Activated CD4-positive, CD25-positive, alpha-beta regulatory T cell treated with anti-CD3 and anti-CD28 coated beads, Interleukin-2, amount 50 U/mL, for 72 hours (primary cell): Measurements from ENCODE around the gene NPHP4.

Source experiments
- DNase-seq: peaks from one replicate; pipeline ENCODE4 v3.0.0; 2021

The NPHP4 gene

GRCh38 chr1:5888606-5889211, 103.5 kb downstream of the NPHP4 start:
- no peak for DNase-seq

GRCh38 chr1:5887971-5888361, 104.3 kb downstream of the NPHP4 start:
- DNase-seq = no peak

DNA sequence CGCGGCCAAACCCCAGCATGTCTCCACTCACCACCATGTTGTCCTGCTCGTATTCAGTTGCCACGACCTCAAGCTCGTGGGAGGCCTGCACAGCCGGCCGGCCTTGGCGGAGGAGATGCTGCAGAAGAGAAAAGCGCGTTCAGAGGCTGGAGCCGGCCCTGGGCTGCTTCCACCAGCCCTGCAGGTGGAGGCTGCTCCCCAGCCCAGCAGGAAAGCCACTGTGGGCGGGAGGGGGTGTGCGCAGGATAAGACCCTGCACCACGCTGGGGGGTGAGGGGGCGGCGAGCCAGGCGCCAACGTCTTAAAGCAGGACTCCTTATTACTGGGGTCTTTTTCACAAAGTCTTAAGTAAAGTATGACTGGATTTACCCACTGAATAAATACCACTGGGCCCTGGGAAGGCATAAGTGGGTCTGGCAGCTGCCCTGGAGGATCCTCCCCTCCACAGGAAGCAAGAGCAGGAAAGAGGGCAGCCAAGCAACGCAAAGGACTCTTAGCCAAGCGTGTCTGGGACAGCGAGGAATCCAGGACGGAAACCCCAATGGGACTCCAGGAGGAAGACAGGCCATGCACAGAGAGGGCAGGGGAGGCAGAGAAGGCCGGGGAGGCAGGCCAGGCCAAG, 104.8 kb downstream of the NPHP4 start:
- no peak for DNase-seq

GRCh38 chr1:5886541-5887348, 105.5 kb downstream of the NPHP4 start:
- no peak for DNase-seq

DNA sequence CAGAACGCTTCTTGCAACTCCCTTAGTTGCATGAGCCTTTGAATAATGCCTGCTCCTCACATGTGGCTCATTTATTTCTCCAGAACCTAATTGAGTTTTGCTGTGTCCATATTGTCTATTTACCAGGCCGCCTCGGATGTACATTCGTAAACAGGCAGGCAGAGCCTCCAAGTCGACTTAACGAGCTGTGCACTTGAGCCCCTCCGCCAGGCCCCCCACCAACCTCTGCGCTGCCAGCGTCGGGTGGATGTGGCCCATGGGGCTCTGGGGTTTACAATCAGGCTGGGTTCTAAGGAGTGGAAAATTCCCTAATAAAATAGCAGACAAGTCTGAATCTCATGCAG, 106.1 kb downstream of the NPHP4 start:
- no peak for DNase-seq

- DNase-seq = no peak
These were observed 106.6 kb downstream of the NPHP4 start for GRCh38 chr1:5885471-5886139.

DNA sequence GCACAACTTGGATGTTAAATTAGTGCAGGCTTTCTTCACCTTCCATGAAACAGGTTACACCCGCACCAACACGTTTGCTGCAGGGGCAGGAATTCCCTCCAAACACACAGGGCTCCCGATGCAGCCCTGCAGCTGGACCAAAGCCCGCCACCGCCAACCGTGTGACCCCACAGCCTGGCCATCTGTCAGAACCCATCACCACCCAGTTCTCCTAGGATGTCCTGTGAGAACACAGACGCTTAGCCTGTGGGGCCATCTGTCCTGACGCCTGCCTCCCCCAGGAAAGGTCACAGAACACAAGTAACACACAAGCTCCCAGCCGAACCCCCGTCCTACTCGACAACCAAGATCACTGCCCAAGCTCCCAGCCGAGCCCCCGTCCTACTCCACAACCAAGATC, 108.1 kb downstream of the NPHP4 start:
- DNase-seq = no peak

DNA sequence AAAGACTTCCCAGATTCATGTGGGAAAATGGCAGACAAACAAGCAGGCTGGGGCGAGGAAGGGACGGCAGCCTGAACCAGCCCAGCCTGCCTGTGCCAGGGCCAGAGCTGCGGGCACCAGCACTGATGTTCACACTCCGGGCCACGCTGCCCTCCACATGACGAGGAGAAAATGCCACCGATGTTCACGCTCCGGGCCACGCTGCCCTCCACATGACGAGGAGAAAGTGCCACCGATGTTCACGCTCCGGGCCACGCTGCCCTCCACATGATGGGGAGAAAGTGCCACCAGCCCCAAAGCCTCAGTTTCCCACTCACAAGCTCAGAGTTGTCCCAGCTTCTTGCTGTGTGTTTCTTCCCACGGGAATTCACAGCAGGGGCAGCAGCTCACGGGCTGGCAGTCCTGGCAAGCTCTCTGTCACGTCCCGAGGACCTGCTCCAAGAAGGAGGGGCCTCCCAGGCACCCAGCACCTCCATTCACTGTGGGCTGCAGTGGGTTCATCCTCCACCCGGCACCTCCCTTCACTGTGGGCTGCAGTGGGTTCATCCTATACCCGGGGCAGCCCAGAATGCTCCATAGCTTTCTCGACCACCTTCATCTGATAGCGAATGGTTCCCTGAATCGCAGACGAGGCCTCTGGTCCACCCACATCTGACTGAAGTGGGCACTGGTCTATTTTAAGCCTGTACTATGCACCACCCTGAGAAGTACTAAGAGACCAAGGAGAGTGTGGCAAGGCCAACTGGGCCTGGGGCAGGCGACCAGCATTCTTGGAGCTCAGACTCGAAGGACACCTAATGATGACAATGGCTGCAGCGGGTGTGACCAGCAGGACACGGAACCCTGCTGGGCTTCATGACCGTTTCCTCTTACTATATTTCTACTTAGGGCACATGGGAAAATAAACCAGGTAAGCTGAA, 108.8 kb downstream of the NPHP4 start:
- DNase-seq = no peak

DNA sequence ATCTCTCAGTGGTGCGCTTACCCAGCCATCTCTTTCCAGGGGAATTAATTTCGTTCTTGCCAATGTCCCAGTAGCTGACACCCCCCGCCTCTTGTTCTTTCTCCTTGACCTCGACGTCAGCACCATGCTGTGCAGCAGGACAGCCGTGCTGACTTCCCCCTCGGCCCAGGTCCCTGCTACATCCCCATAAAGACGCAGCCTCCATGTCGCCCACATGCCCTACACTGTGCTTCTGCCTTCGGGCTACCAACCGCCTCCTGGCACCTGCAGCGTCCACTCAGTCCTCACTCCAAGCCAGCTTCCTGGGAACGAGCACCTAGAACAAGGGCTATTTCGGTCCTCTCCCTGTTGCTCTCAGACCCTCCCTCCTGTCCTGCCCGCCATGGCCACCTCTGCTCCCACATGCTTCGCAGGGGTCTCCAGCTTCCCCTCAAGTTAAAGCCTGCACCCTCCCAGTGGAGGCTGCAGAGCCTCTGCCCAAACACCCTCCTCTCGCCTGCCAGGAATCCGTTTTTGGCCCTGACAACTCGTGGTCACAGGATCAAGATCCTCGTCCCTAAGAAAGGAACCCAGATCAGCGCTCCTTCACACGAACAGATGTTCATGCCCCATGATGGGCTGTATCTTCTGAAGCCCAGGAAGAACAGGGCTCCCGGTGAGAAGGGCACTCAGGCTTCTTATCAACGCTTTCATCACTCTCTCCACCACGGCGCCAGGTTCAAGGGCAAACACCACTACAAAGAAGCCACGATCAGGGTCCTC, 109.7 kb downstream of the NPHP4 start:
- DNase-seq = no peak

DNA sequence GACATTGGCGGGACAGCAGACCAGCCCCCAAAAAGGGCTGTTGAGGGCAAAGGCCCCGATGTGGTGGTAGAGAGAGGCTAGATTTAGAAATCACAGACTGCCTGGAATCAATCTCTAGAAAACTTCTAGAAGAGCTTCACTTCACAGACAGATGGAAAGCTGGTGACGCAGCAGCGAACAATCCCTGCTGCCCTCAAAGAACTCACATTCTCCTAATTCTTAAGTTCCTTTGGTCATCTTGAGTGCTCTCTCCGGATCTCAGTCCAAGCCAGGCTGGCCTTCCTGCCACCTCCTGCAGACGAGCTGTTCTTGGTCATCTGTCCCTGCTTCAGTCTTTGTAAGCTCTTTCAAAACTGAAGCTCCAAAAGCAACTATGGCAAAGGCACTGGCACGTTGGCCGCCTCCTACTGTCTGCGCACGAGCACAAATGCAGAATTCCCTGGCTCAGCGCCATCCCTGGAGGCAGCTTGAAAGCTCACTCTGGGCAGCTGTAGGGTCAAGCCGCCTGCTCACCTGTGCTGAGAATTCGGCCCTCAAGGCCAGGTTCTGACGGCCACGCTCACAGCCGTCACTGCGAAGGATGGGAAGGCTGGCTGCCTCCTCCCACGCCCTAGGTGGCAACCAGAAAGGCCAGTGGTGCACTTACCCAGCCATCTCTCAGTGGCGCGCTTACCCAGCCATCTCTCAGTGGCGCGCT, 110.6 kb downstream of the NPHP4 start:
- no peak for DNase-seq

DNA sequence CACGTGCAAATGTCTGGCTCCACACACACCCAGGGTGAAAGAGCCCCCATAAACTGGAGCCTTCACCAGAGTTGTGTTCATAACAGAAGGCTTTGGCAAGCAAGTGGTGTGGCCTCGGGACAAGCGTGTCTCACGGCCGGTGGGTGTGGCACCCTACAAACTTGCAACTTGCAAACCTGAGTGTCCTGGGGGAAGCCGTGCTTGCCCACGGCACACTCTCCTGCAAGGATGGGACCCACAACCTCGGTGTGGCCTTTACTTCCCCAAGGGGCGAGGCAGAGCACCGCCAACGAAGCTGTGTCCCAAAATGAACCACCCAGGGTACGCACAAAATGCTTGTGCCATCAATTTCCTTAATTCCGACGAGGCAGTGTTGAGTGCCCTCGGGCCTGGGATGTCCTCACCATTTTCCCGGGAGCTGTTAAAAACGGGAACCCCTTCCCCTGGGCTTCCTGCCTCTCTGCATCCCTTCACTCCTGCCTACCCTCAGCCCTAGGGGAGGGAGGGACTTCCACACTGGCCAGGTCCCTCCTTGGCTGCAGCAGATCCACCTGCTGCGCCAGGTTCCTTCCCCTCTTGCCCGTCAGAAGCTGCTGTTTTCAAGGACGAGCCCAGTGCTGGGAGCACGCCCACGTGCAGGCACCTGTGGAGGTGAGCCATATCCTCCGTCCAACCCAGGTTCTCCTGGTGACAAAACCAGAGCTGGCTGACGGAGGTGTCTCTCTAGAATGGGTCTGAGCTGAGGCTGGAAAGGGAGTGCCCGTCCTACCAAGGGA, 111.4 kb downstream of the NPHP4 start:
- no peak for DNase-seq

GRCh38 chr1:5879421-5879820, 112.8 kb downstream of the NPHP4 start:
- DNase-seq = no peak

DNA sequence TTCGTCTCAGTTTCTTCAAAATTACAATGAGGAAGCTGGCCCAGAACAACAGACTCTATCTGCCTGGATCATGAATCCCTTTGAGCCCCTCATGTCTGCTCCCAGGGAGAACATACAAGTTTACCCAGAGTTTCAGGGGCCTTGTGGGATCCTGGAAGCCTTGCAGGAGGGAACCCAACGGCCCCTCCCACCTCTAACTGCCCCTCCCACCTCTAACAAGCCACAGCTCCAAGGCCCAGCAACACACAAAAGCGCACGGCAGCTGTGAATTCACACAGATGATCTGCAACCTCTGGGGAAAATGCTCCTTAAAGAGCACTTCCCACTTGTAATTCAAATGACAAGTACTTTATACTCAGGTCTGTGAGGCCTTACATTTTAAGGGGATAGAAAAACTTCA, 113.3 kb downstream of the NPHP4 start:
- DNase-seq = no peak

DNA sequence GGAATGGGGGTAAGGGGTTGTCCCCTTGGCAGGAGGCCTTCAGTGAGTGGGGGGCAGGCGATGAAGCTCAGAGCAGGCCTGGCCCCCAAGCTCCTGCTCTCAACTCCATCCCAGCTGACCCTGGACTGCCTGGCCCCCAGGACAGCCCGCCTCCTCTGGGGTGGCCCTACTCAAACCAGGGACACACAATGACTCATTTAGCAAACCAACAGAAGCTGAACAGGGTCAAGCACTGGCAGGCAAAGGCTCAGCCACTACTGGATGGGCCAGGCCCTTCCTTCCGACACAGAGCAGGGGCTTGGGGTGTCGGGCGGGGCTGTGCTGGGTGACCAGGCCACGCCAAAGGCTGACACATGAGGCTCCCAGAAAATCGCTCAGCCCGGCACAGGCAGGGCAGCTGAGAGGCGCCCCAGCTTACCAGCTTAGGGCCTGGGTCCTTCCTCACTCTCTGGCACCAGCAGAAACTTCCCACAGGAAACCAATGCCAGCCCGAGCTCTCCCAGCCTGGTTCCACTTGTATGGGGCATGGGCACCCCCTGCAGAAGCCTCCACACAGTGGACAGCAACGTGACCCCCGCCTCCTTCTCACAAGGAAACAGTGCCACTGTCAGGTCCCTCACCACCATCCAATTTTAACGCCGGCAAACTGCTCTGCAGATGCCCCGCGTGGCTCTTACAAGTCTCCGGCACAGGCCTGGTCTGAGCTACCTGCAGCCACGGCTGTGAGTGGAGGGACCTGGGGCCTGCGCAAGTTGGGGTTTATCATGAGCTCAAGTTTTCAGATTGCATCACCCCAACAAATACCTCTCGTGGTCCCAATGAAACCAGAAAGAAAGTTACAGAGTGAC, 114.3 kb downstream of the NPHP4 start:
- no peak for DNase-seq

DNA sequence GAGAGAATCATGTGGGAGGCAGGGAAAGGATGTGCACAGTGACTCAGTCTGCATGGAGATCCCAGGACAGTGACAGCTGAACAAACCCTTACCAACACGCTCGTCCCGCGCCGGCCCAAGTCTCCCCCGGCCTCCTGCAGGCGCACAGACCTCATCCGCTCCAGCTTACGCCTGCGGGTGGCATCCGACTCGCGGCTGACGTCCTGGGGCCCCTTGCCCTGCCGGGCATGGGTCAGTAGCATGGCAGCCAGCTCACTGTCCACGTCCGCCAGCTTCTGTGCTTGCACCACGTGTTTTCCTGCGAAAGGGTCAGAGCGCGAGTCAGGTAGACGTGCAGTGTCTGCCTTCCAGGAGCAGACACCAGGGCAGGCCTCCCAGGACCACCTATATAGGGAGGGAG, 115.2 kb downstream of the NPHP4 start:
- DNase-seq = no peak

- no peak for DNase-seq
These were observed 116.1 kb downstream of the NPHP4 start for GRCh38 chr1:5876094-5876650.

- DNase-seq = no peak
These were observed 116.8 kb downstream of the NPHP4 start for GRCh38 chr1:5875345-5875910.

GRCh38 chr1:5874416-5875110, 117.7 kb downstream of the NPHP4 start:
- no peak for DNase-seq
